GM21717 (cell line): ENCODE data around the gene DCAF10.
"Not testable (repeated sequence)": the region's sequence is repeated elsewhere in the genome, so short reads cannot be mapped to it uniquely, and the experiment has no call there.

Experiments used
- ATAC-seq: cut with Tn5 transposase; IDR thresholded peaks from one replicate; pipeline ENCODE4 v1.9.1; 2021; ENCODE audit warnings: mild to moderate bottlenecking, moderate library complexity; ENCODE audit not compliant: unreplicated experiment

Gene DCAF10

DNA sequence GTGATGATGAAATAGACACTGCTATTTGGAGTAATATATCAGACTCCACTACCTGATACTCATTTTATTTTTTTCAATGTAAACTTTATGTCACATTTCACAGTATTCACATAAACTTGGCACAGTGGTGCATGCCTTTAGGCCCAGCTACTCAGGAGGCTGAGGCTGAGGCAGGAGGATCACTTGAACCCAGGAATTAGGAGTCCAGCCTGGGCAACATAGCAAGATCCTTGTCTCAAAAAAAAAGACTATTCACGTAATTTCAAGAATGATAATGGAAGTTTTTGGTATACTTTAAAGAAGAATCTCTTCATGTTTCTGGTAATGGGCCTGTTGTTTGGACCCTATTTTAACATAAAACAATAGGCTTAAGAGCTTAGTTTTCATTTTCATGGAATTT lies 56.0 kb downstream of the DCAF10 start:
- no peak for ATAC-seq

DNA sequence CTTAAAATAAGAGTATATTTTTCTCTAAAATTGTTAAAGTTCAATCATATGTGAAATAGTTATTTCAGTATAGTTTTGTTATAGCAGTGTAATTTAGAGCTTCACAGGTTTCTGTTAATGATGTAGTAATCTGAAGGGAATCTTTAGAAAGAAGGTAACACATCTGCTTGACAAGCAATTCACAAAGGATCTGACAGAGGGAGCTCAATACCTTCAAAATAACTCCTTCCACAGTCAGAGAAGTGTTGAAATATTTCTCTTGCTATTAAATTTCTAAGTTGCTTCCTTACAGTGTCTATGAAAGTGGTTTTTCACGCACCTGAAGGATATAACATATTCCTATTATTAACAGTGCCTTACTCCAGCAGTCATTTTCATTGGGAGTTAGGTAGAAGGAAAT lies 58.4 kb downstream of the DCAF10 start:
- ATAC-seq, result no peak

DNA sequence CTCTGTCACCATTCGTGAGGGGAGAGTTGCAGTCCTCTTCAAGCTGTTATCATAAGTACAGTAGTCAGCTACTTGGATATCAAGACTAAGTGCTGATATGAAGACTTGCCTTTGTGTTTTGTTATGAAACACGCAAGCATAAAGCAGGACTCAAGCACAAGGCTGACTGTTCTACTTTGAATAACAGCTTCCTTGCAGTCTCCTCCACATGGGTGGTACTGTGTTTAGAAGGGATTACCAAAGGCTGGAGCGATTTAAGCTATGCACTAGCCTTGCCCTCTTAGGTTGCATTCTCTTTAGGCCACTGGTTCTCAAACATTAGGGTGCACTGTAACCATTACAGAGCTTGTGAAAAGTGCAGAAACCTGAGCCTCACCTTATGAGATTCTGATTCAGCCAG lies 61.9 kb downstream of the DCAF10 start:
- no peak for ATAC-seq

DNA sequence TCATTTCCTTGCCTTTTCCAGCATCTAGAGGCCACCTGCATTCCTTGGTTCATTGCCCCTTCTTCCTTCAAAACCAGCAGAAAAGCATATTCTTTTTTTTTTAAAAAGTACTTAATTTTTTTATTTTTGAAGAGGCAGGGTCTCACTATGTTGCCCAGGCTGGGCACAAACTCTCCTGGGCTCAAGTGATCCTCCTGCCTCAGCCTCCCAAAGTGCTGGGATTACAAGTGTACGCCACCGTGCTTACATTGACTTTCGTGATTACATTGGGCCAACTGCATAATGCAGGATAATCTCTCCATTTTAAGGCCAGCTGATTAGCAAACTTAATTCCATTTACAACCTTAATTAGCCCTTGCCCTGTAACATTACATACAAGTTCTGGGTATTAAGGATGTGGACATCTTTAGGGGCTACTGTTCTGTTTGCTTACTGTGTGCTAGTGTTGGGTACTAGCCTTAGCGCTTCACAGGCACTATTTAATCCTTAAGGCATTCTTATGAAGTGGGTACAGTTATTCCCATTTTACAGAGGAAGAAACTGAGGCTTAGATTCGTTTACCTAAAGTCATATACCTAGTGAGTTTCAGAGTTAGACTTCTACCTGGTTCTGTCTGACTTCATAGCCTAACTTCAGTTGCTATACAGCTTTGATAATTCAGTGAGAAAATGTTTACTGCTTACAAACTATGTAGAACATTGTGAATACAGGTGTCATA lies 69.6 kb downstream of the DCAF10 start:
- no peak for ATAC-seq

DNA sequence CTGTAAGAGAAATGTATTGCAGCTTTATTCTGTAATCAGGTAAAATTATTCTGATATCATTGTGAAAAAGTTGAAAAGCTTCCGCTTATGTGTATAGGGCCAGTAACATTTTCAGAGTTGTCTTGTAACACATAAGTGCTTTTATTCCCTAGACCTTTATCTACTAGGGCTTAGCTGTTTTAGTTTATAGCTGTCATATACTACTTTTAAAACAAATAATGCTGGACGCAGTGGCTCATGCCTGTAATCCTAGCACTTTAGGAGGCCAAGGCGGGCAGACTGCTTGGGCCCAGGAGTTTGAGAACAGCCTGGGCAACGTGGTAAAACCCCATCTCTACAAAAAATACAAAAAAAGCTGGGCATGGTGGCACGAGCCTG lies 70.2 kb downstream of the DCAF10 start:
- ATAC-seq, result no peak

DNA sequence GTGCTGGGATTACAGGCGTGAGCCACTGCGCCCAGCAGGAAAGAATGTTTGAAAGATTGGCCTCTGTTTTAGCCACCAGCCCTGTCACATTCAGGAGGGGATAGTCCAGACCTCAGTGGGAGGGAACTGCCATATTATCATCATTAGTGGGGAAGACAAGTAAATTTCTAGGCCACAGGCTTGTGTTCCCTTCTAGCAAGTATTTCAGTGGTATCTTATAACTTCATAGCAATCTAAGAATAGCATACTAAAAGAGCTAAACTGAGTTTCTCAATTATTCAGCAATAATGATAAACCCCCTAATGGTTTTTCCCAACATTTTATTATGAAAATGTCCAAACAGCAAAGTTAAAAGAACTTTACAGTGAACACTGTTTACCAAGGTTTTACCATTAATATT lies 73.4 kb downstream of the DCAF10 start:
- no peak for ATAC-seq

DNA sequence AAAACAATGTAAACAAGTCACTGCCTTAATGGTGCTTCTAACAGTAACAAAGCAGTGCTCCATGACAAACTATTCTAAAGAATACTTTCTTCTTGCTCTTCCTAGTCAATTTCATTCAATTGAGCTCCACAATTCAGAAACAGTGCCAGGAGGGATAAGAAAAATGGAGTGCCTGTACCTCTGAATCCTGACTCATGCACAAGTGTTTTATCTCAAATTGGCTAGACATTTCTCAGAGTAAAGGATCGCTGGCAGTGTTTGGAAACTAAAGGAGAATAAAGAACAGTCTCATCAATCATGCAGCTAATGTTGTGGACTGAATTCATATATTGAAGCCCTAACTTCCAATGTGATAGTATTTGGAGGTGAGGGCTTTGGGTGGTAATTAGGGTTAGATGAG lies 75.8 kb downstream of the DCAF10 start:
- ATAC-seq, result no peak

DNA sequence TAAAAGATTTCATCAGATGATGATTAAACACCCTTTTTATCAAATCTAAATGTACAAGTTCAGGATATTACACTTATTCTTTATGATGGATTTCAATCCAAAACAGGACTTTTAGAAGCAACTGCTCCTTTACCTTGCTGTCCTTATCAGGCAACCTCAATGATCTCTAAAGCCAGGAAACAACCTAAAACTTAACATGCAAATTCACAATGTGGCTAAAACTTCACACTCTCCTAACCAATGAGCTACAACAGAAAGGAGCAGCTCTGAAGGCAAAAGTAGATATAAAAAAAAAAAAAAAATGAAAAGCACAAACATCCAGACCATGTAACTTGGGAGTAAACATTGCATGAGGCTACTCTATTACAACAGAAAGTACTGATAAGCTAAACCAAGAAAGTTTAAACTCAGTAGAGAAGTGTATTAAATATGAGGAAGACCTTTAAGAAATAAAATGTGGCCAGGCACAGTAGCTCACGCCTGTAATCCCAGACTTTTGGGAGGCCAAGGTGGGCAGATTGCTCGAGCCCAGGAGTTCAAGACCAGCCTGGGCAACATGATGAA lies 80.4 kb downstream of the DCAF10 start:
- ATAC-seq, result no peak

DNA sequence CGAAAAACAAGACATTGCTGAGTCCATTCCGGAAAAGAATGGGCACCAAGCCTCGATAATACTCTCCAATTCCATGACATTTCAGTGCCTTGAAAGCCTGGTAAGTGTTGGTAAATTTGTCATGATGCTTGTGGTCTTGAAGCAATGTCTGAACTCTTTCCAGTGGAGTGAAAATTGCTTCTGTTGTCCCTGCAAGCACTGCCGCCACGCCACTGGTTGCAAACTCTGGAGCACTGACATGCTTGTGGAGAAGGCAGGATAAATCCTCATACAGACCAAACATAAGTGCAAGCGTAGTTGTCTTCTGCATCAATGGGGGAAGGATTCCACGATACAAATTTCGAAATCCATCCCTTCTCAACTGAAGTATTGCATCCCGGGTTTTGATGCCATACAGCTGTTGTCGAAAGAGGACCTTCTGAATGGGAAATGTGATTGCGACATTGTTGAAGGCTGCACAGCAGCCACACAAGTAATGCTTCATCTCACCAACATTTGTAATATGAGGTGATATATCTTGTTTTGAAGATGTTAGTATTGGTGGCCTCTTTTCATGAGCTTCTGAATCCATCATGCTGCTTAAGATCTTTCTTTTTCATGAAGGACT lies 87.5 kb downstream of the DCAF10 start:
- not testable (repeated sequence) for ATAC-seq

DNA sequence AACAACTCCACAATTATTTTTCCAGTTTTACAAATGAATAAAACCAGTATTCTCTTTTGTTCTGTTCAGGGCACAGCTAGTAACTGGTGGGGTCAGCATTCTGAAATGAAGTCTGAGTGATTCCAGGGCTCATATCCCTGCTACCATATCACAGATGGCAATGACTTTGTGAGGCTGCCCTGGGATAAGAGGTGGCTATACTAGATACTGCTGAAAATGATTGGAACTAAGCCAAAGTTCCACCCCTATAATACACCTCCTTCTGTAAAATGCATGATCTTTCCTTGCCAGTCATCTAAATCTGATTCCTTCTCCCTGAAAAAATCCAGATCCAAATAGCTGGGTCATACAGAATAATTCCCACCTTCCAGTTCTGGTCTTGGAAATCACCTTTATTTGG lies 88.9 kb downstream of the DCAF10 start:
- no peak for ATAC-seq

DNA sequence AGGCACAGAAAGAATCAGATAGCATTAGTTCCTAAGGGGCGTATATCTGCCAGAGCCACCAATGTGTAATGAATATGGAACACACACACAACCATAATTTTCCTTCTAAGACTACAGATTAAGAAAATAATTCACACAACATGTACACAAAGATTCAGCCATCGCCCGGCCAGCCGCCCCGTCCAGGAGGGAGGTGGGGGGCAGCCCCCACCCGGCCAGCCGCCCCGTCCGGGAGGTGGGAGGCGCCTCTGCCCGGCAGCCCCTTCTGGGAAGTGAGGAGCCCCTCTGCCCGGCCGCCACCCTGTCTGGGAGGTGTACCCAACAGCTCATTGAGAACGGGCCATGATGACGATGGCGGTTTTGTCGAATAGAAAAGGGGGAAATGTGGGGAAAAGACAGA lies 90.4 kb downstream of the DCAF10 start:
- not testable (repeated sequence) for ATAC-seq

DNA sequence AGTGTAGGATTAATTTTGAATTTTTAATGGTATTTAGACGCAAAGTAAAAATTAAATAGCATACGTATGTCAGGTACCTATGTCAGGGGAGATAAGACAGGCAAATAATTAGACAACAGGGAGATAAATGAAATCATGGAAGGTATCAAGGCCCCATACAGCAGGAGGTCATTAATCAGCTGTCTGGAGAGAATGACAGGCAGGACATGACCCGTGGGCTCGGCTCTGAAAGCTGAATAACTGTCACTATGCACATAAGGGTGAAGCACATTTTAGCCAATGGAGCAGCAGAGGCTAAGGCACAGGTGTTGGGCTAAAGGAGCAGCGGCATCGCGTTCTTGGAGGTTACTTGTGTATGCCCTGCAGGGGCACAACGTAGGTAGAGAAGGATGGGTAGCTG lies 91.5 kb downstream of the DCAF10 start:
- ATAC-seq, result no peak

DNA sequence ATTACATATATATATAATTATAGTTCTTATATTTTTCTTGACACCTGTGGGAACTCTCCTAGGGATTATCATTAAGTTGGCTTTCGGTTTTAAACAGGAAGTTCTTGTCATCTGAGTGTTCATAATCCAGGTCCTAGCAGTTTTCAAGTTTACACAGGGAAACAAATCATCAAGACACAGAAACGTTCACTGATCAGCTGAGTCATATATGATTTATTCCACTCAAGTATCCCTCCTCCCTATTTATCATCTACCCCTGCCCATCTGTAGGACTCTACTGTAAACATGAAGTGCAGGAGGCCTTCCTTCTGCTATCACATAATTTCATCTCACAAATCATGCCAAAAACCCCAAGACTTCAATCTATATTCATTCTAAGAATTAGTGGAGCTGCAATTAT lies 97.1 kb downstream of the DCAF10 start:
- no peak for ATAC-seq

DNA sequence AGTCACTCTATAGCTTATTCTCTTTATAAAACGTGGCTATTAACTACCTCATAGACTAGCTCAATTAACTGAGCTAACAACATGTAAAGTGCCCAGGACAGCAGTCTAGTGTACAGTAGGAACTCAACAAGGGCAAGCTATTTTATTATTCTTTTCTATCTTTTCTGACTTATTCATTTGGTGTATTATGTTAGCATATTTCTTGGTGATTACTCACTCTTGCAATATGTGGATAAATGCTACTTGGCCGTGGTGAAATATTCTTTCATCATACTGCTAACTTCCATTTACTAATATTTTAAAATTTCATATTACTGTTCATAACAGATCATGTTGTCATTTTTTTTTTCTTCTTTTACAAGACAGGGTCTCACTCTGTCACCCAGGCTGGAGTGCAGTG lies 98.4 kb downstream of the DCAF10 start:
- no peak for ATAC-seq

DNA sequence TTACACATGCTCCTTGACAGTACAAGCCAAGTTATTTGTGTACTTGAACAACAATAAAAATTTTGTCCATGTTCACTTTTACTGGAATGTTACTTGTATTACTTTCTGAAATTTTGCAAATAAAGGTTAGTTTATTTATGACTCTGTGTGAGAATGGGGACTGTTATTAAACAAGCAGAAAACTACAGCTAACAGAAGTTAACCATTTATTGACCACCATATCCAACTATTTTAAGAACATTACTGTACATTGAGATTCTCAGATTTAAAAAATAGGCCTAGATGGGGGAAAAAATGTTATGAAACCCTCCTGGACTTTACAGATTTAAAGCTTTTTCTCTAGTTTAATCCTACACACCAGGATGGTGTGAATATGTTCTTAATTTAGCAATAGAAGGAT lies 101.5 kb downstream of the DCAF10 start:
- no peak for ATAC-seq

DNA sequence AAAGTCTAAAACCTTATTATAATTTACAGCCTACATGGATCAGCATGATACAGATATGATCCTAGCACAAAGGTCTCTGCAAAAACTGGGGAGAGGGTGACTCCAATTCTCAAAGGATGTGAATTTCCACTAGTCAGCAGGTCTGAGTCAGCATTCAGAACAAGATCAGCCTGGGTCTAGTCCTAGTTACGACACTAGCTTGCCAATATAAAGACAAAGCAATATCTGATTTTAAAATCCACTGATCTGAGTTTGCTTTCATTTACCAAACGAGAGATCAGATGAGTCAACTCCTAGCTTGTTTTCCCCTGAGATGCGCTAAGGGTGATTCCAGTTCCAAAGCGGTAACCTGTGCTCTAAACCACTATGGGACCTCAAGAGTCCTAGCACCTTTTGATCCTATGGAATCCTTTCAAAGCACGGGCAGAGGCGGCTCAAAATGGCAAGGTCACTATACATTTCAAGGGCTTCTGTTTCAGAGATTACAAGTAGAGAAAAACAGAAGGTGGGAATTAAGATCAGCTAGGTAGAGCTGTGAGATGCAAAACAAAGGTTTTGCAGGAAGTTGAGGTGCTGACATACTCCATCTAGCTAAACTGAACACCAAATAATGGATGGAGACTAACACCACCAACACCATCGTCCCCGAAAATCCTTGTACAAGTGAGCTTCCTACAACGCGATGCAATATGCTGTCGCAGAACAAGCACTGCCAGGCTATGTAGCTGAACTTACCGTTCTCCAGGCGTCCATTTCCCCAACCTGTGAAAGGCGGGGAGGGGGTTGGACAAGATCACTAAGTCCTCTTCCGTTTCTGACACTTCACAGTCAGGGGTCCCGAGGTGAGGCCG lies 102.4 kb downstream of the DCAF10 start:
- ATAC-seq, result peak; percentile 15

DNA sequence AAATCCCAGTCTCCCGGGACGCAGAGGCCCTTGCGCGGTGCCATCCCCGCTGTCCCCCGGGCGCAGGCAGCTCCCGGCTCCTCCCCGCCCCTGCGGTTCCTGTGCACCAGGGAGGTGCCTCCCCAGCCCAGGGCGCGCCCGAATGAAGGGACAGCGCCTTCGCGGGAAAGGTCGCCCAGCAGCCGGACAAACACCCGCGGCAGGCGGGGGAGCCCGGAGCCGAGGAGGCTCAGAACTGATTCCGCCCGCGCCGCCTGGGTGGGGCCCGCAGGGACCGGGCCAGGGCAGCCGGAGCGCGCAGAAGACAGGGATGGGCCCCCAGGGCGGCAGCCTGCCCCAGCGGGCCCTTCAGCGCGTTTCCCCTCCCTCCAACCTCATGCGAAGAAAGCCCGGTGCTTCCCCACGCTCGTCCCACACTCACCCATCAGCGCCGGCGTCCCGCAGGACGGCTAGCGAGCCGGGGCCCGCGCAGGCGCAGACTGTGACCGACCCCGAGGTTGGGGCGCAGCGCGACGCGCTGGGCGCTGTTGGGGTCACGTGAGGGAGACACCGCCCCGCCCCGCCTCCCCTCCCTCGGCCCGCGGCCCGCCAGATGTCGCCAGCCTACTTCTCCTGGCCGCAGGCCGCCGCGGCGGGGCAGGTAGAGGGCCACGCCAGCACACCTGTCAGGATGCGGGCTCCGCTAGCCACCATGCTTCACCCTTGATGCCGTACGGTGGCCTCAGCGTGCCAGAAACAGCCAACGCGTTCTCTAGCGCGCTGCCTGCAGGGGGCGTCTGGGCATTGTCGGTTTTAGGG lies 103.2 kb downstream of the DCAF10 start, which contains the start of gene SLC25A51:
Gene SLC25A51, minus strand, starts transcription at position 481 of the 798 bp plus-strand sequence. CDS start 15,577 bp downstream, outside the sequence.
- ATAC-seq, result peak; percentile 80

DNA sequence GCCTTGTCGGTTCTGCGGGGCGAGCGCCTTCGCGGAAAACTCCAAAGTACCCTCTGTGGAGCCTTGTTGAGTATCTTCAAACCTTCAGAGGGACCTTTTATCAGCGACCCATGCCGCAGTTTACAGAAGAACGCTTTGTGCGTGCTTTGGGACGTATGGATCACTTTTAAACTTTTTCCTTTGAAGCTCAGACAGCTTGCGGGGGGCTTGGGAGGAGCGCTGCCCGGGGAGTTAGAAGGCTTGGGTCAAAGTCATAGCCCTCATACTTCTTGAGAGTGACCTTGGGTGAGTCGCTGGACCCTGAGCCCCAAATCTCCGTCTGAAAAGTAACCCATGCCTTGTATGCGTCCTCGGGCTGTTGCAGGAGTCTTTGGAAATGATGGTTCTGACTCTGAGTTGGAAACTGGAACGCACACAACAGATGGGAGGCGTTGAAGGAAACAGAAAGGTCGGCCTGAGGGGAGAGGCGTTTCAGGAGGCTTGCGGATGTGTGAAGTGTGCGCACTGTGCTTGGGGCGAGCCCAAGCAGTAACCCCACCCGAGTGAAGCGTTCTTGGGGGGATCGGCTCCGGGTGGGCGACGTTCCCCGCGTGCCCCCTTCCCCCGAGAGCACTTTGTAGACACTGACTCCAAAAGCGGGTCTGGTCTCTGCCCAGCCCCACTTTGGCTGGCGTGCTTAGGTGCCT lies 104.0 kb downstream of the DCAF10 start:
- no peak for ATAC-seq

DNA sequence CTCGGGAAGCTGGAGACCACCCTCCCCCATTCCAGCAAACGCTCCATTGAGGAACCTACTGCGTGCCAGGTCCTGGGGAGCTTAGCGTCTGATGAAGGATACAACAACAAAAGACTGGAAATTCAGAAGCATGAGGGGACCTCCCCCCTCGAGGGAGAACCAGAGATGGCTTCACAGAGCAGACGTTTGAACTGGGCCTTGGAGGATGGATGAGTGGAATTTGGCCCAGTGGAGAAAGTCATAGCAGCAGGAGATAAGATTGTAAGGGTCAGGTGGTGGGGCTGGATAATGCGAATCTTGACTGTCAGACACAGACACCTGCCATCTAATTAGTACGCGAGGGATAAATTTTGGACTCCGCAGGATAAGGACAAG lies 104.5 kb downstream of the DCAF10 start:
- ATAC-seq, result no peak

DNA sequence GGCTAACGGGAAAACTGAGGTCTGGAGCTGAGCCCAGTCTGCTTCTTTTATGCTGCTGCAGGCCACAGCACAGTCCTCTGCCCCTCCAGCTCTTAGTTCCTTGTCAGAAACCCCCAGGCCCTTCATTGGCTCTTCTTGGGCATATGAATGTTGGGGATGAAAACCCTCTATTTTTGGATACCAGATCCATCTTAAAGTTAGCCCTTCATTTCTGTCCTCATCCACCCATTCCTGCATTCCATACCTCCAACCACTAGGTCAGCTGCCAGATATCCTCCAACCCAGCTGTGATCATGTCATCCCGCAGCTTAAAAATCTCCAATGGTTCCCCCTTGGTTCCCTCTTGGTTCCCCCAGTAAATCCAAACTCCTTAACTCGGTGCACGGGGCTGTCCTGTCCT lies 105.2 kb downstream of the DCAF10 start:
- no peak for ATAC-seq
